Chondrocyte (in vitro differentiated cells): Measurements from ENCODE around the gene DPP10. TPM values are rescaled to one million over a fixed set of nuclear protein-coding genes. Genes with fewer than 3 reads are reported as not detected.

Experiments used
- DNase-seq: peaks from one replicate; pipeline ENCODE4 v3.0.0; 2021; ENCODE audit warnings: mixed read lengths, low spot score
- H3K27ac Mint-ChIP-seq: one replicate; pipeline ENCODE4 v1.8.0; 2021; ENCODE audit warnings: mild to moderate bottlenecking, moderate library complexity, mixed read lengths; ENCODE audit not compliant: unreplicated experiment
- H3K27me3 Mint-ChIP-seq: 2 replicates; pipeline ENCODE4 v1.8.0; 2021; ENCODE audit warnings: low read depth, mixed read lengths
- H3K36me3 Mint-ChIP-seq: 2 replicates; pipeline ENCODE4 v1.8.0; 2021; ENCODE audit warnings: low read depth, mixed read lengths
- H3K4me1 Mint-ChIP-seq: 2 replicates; pipeline ENCODE4 v1.8.0; 2021; ENCODE audit warnings: low read depth, mild to moderate bottlenecking, mixed read lengths
- H3K4me3 Mint-ChIP-seq: one replicate; pipeline ENCODE4 v1.8.0; 2021; ENCODE audit warnings: mild to moderate bottlenecking, moderate library complexity, mixed read lengths; ENCODE audit not compliant: unreplicated experiment
- H3K9me3 Mint-ChIP-seq: 2 replicates; pipeline ENCODE4 v1.8.0; 2021; ENCODE audit warnings: low read depth, mixed read lengths
- total RNA-seq: library from RNA; stranded (reverse); gene quantifications from 3 replicates; pipeline ENCODE4 v1.2.1, GENCODE V29; 2021
- TF ChIP-seq, protein P1 (sequence below): fragments of 200-600 bp; sonication (generic); IDR thresholded peaks from 2 replicates; pipeline ENCODE4 v1.5.0; 2021; ENCODE audit warnings: antibody characterized with exemption, mild to moderate bottlenecking, moderate library complexity

The DPP10 gene
- total RNA-seq, 1 donor from 2014 or later: not detected

GRCh38 chr2:115609978-115610377 is 1167.5 kb downstream of the DPP10 start:
- peaks cover 7% of the 10 kb centered on the region for H3K9me3 Mint-ChIP-seq
- no peak overlapping the region for H3K27ac Mint-ChIP-seq
- H3K4me3 Mint-ChIP-seq: no peak overlapping the region
- no peaks in the 10 kb centered on the region for H3K36me3 Mint-ChIP-seq
- DNase-seq: no peak
- no peaks in the 10 kb centered on the region for H3K27me3 Mint-ChIP-seq
- no peaks in the 10 kb centered on the region for H3K4me1 Mint-ChIP-seq
- TF ChIP-seq, protein P1, sequence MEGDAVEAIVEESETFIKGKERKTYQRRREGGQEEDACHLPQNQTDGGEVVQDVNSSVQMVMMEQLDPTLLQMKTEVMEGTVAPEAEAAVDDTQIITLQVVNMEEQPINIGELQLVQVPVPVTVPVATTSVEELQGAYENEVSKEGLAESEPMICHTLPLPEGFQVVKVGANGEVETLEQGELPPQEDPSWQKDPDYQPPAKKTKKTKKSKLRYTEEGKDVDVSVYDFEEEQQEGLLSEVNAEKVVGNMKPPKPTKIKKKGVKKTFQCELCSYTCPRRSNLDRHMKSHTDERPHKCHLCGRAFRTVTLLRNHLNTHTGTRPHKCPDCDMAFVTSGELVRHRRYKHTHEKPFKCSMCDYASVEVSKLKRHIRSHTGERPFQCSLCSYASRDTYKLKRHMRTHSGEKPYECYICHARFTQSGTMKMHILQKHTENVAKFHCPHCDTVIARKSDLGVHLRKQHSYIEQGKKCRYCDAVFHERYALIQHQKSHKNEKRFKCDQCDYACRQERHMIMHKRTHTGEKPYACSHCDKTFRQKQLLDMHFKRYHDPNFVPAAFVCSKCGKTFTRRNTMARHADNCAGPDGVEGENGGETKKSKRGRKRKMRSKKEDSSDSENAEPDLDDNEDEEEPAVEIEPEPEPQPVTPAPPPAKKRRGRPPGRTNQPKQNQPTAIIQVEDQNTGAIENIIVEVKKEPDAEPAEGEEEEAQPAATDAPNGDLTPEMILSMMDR: no peak

DNA sequence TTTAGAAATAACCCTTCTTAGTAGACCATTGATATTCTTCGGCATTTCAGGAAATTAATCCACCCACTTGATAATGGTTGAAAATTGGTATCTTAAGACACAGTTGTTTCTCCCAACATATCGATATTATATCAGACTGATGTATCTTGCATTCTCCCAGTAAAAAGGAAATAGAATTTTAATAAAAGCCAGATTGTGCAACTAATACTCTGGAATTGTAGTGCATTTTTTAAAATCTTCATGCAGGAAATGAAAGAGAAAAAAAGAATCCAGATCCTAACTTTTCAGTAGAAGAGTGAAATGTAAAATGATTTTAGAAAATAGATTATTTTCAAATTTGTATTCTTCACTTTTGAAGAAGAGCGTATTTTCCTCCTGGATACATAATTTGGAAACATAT is 1168.4 kb downstream of the DPP10 start:
- H3K9me3 Mint-ChIP-seq: peaks cover 7% of the 10 kb centered on the region
- H3K4me3 Mint-ChIP-seq: no peak overlapping the region
- H3K27ac Mint-ChIP-seq: no peak overlapping the region
- no peak for DNase-seq
- H3K36me3 Mint-ChIP-seq: no peaks in the 10 kb centered on the region
- H3K4me1 Mint-ChIP-seq: no peaks in the 10 kb centered on the region
- H3K27me3 Mint-ChIP-seq: no peaks in the 10 kb centered on the region
- TF ChIP-seq, protein P1: no peak

DNA sequence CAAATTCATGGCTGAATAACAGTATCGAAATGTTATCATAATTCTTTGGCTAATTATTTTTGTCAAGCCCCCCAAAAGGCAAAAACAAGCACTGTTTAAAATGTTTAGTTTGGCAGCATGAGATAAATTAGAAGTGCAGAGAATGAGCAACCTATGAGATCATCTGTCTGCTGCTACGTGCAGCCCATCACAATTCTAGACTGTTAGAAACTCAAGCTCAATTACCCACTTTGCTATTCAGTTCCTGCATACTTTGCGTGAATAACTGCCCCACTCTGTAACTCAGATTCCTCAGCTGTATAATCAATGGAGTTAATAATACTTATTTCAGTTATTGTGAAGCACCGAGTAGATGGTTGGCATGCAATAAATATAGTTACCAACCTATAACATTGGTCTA is 1181.9 kb downstream of the DPP10 start:
- H3K4me3 Mint-ChIP-seq: no peak overlapping the region
- TF ChIP-seq, protein P1: no peak
- no peak for DNase-seq
- H3K9me3 Mint-ChIP-seq: peaks cover 14% of the 10 kb centered on the region
- H3K27me3 Mint-ChIP-seq: no peaks in the 10 kb centered on the region
- no peak overlapping the region for H3K27ac Mint-ChIP-seq
- no peaks in the 10 kb centered on the region for H3K4me1 Mint-ChIP-seq
- no peaks in the 10 kb centered on the region for H3K36me3 Mint-ChIP-seq

GRCh38 chr2:115634578-115634977 is 1192.1 kb downstream of the DPP10 start:
- Mint-ChIP-seq H3K4me3 (no peak overlapping the region), H3K27ac (no peak overlapping the region), H3K27me3 (no peaks in the 10 kb centered on the region), H3K4me1 (no peaks in the 10 kb centered on the region), H3K9me3 (peaks cover 36% of the 10 kb centered on the region), H3K36me3 (peaks cover 3% of the 10 kb centered on the region)
- TF ChIP-seq, protein P1: no peak
- no peak for DNase-seq

GRCh38 chr2:115635430-115635829 is 1193.0 kb downstream of the DPP10 start:
- TF ChIP-seq, protein P1: no peak
- peaks cover 3% of the 10 kb centered on the region for H3K36me3 Mint-ChIP-seq
- peaks cover 28% of the 10 kb centered on the region for H3K9me3 Mint-ChIP-seq
- H3K27ac Mint-ChIP-seq: no peak overlapping the region
- no peaks in the 10 kb centered on the region for H3K27me3 Mint-ChIP-seq
- DNase-seq: no peak
- H3K4me1 Mint-ChIP-seq: no peaks in the 10 kb centered on the region
- H3K4me3 Mint-ChIP-seq: no peak overlapping the region
